Mesodermal cell (in vitro differentiated cells): ENCODE results near the gene RNF222.
"Not testable (repeated sequence)": the region's sequence is repeated elsewhere in the genome, so short reads cannot be mapped to it uniquely, and the experiment has no call there.

ENCODE experiments used
- H3K27ac ChIP-seq: 2 replicates; pipeline ENCODE4 v1.7.0; 2013; ENCODE audit warnings: mild to moderate bottlenecking, low read depth, low read length, moderate library complexity; ENCODE audit not compliant: severe bottlenecking
- H3K36me3 ChIP-seq: 2 replicates; pipeline ENCODE4 v1.7.1; 2013; ENCODE audit warnings: mild to moderate bottlenecking, low read length, moderate library complexity; ENCODE audit not compliant: control insufficient read depth, insufficient read depth
- H3K4me1 ChIP-seq: one replicate; pipeline ENCODE4 v1.7.1; 2013; ENCODE audit warnings: mild to moderate bottlenecking, low read length; ENCODE audit not compliant: insufficient read depth, control insufficient read depth, poor library complexity, severe bottlenecking
- H3K4me3 ChIP-seq: 2 replicates; pipeline ENCODE4 v1.7.0; 2013; ENCODE audit warnings: low read length, control low read depth, mild to moderate bottlenecking; ENCODE audit not compliant: insufficient read depth, poor library complexity, severe bottlenecking; ENCODE audit errors: extremely low read depth
- H3K9me3 ChIP-seq: 2 replicates; pipeline ENCODE4 v1.7.1; 2013; ENCODE audit warnings: mild to moderate bottlenecking, low read length, moderate library complexity; ENCODE audit not compliant: control insufficient read depth
- WGBS, 2 experiments: methylation state at CpG; one replicate each; pipeline ENCODE4 v1.1.5; 2013; ENCODE audit warnings: missing lambda C conversion rate in 2 of 2; ENCODE audit not compliant: insufficient coverage in 2 of 2; 5-methylcytosine and 5-hydroxymethylcytosine counted together

Gene RNF222

DNA sequence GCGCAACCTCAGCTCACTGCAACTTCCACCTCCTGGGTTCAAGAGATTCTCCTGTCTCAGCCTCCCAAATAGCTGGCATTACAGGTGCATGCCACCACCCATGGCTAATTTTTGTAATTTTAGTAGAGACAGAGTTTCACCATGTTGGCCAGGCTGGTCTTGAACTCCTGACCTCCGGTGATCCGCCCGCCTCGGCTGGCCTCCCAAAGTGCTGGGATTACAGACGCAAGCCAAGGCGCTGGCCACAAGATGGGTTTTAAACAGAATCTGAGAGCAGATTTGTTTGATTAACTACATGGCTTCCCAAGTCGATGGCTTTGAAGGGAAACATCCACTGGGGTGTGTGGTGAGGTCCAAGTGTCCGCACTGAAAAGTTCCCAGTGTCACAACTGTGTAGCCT is 3.1 kb downstream of the RNF222 start:
- not testable (repeated sequence) for H3K27ac ChIP-seq, H3K36me3 ChIP-seq, H3K9me3 ChIP-seq, H3K4me1 ChIP-seq, H3K4me3 ChIP-seq
- 88 to 91% methylated on average over 7 to 8 of the region's 9 CpGs for WGBS, 2 experiments

DNA sequence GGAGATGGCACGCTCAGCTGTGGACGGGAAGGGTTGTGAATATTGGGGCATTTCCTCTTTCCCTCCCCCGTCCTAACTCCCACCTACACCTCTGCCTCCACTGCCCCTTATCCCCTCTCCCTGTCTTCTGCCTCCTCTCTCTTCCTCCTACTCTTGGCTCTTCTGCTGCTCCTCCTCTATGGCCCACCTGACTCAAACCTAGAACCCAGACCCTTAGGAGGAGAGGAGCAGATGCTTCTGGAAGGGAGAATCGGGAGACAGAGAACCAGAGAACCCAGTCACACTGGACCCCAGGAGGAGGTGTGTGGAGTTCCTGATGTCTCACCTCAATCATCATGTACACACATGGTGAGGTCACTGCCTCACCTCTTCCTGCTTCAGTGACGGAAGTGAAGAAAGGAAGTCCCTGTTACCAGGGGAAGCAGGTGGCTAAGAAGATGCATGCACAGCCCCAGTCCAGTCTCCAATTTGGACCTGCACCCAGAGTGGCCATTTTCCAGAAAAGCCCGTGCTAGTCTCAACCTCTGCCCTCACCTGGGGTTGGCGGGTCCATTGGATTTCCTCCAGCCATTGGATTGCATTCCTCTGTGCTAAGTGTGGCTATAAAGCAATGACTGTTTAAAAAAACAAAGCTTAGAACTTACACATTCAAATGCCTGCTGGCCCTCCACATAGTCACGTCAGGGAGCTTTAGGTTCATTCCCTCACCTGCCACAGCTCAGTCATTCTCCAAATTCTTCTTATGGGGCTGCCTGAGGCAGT is 4.0 kb downstream of the RNF222 start:
- H3K9me3 ChIP-seq: no peaks in the 10 kb centered on the region
- H3K36me3 ChIP-seq: no peaks in the 10 kb centered on the region
- no peaks in the 10 kb centered on the region for H3K4me1 ChIP-seq
- WGBS, 2 experiments: 93 to 94% methylated on average over 3 to 4 of the region's 8 CpGs
- H3K4me3 ChIP-seq: no peak overlapping the region
- H3K27ac ChIP-seq: no peak overlapping the region

DNA sequence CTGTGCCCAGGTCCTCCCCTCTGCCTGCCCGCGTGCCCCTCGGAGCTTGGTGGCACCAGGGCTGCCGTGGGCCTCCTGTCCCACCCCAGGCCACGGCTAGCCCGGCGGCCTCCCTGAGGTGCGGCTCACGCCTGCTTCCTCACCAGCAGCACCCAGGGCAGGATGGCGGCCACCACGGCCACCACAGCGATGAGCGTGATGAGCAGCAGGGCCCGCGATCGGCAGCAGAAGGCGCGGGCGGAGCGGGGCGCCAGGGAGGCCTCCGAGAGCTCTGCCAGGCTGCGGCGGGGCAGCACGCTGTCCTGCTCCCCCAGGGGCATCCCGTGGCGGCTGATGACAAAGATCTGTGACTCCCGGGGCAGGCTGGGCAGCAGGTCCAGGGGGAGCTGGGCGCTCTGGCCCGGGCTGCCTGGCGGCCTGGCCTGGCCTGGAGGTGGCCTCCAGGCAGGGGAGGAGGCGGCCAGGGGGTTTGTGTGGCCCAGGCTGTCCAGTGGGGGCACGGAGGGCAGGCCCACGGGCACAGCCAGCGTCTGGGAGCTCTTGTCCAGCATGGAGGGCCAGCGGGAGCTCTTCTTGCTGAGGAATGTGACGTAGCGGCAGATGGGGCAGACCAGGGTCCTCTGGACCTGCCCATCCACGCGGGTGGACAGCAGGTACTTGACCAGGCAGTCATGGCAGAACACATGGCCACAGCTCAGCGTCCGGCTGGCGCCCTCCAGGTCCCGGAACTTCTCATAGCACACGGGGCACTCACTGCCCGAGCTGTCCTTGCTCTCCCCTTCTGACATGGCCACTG is 4.8 kb downstream of the RNF222 start:
- Histone ChIP-seq H3K4me1 (no peaks in the 10 kb centered on the region), H3K36me3 (no peaks in the 10 kb centered on the region), H3K9me3 (no peaks in the 10 kb centered on the region), H3K27ac (no peak overlapping the region), H3K4me3 (no peak overlapping the region)
- 92 to 93% methylated on average over 35 to 46 of the region's 46 CpGs for WGBS, 2 experiments

DNA sequence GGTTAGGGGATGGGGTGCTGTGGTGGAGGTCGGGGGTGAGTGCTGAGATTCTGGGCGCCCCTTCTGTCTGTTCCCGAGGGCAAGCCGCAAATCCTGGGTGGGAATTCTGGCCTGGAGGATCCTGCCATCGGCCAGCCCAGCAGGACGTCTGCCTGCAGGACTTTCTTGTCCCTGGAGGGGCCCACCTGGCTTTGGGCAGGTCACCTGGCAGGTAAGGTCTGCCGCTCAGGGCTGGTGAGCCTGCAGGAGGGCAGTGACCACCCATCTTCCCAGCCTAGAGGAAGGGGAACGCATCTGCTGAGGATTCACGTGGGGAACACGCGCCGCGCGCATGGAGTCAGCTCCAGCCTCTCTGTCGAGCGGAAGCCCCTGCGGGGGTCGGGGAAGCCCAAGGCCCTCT is 5.4 kb downstream of the RNF222 start:
- WGBS, 2 experiments: 85 to 90% methylated on average over 17 to 18 of the region's 18 CpGs
- H3K27ac ChIP-seq: no peak overlapping the region
- no peaks in the 10 kb centered on the region for H3K9me3 ChIP-seq
- H3K36me3 ChIP-seq: no peaks in the 10 kb centered on the region
- no peaks in the 10 kb centered on the region for H3K4me1 ChIP-seq
- no peak overlapping the region for H3K4me3 ChIP-seq

DNA sequence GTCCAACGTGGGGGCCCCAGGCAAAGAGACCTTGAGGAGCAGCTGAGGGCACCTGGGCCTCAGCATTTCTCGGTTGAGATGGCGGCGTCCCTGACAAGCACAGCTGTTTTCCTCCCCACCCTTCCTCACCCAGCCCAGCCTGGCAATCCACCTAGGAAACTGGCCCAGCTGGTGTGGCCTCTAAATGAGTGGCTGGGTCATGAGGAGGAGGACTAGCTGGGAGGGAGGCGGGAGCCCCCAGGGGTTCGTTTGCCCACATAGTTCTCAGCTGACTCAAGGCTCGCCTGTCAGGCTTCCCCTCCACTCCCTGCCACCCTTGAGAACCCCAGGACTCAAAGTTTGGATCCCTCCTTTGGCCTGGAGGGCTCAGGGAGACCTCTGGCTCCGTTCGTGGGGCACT is 5.9 kb downstream of the RNF222 start:
- WGBS, 2 experiments: 59 to 63% methylated on average over 6 to 9 of the region's 9 CpGs
- peaks cover 5% of the 10 kb centered on the region for H3K4me1 ChIP-seq
- no peaks in the 10 kb centered on the region for H3K9me3 ChIP-seq
- H3K4me3 ChIP-seq: no peak overlapping the region
- no peak overlapping the region for H3K27ac ChIP-seq
- H3K36me3 ChIP-seq: no peaks in the 10 kb centered on the region

GRCh38 chr17:8387914-8388651 is 9.5 kb downstream of the RNF222 start:
- 84 to 96% methylated on average over 5 of the region's 7 CpGs for WGBS, 2 experiments
- H3K4me1 ChIP-seq: peaks cover 17% of the 10 kb centered on the region
- no peaks in the 10 kb centered on the region for H3K36me3 ChIP-seq
- no peak overlapping the region for H3K4me3 ChIP-seq
- no peaks in the 10 kb centered on the region for H3K9me3 ChIP-seq
- H3K27ac ChIP-seq: no peak overlapping the region

DNA sequence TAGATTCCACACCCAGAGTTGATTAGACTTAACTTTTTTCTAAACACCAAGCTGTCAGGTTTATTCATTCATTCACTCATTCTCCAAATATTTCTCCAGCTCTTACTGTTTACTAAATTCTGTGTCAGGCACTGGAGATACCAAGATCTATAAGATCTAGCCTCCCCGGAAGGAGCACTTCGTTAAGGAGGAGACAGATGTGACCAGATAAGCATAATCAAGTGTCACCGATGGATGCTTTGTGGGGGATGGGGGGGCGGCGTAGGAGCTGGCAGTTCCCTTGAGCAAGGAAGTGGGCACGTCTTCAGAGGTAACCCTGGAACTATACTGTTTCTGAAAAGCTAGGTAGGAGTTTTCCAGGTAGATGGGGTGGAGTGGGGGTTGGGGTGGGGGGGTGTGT is 10.8 kb downstream of the RNF222 start:
- peaks cover 2% of the 10 kb centered on the region for H3K36me3 ChIP-seq
- peaks cover 17% of the 10 kb centered on the region for H3K4me1 ChIP-seq
- 66 to 72% methylated on average over 4 to 5 of the region's 6 CpGs for WGBS, 2 experiments
- H3K4me3 ChIP-seq: no peak overlapping the region
- no peaks in the 10 kb centered on the region for H3K9me3 ChIP-seq
- peak overlapping the region; percentile 41 for H3K27ac ChIP-seq

DNA sequence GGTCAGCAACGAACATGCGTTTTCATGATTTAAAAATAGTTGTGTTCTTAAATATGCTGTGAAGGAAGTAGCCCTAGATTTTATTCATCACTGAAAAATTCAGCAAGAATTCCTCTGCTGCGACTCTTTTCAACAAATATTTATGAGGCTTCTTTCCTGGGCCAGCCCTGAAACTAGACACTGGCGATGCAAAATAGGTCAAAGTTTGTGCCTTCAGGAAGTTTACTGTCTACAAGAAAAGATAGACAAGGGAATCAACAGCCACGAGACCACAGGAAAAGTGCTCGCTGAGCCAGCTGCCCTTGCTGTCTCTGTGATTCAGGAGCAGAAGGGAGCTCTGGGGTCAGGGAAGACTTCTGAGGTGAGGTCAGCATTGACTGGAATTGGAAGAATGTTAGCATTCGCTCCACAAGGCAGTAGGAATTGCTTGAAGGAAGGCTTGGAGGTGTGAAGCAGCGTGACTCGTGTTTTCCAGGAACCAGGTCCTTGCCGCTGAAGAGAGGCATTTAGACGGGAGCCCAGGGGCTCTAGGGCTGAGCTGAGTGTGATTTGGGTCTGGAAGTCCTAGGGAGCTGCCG is 12.7 kb downstream of the RNF222 start:
- Histone ChIP-seq H3K4me3 (peak overlapping the region; percentile 63), H3K27ac (peak overlapping the region; percentile 98), H3K36me3 (peaks cover 22% of the 10 kb centered on the region), H3K9me3 (no peaks in the 10 kb centered on the region), H3K4me1 (peaks cover 33% of the 10 kb centered on the region)
- 48% methylated on average over 10 to 11 of the region's 12 CpGs for WGBS, 2 experiments

DNA sequence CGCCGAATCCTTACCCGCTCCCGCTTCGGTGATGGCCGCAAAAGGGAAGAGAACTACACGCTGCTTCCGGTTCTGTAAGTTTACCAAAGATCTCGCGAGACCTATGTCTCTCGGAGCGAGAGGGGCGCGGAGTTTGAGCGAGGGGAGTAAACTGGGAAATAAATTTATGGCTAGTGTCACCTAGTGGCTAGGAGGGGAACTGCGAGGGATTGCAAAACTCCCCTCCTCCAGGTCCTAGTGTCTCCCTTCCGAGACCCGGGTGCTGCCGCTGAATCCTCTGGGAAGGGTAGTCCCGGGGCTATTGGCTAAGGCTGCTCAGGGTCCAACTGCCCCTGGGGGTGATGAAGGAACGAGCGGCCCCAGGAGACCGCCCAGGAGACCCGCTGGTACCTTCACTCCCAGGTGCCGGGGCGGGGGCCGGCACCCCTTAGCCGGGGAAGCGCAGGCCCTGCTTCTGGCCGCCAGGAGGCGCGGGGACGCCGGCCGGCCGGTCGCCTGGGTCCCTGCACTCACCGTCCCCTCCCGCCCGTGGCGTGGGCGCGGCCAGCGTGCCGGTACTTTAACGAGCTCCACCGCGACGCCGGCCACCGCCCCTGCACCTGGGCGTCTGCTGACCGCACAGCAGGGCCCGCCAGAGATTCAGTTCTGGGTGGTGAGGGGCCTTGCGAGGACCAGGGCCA is 14.3 kb downstream of the RNF222 start, which contains the start of gene RPL26:
Gene RPL26, minus strand, starts transcription at position 51 of the 680 bp plus-strand sequence. CDS start 883 bp downstream, outside the sequence.
- H3K4me1 ChIP-seq: peaks cover 33% of the 10 kb centered on the region
- H3K27ac ChIP-seq: peak within 1 kb of the TSS; percentile 98
- peak within 1 kb of the TSS; percentile 63 for H3K4me3 ChIP-seq
- 0 to 1% methylated on average over 47 to 51 of the region's 55 CpGs for WGBS, 2 experiments
- H3K9me3 ChIP-seq: no peaks in the 10 kb centered on the region
- H3K36me3 ChIP-seq: peaks cover 38% of the 10 kb centered on the region

DNA sequence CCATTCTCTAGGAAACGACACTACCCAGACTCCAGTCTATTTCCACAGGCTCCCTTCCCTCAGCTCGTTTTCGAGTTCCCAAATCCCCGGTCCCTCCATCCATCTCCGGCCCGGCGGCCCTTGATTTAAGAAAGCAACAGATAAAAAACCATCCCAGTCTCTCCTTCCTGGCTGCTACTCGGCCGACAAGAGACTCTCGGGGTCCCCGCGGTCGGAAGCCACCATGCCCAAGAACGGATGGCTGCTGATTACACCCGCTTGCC is 14.8 kb downstream of the RNF222 start:
- peak overlapping the region; percentile 63 for H3K4me3 ChIP-seq
- peaks cover 33% of the 10 kb centered on the region for H3K4me1 ChIP-seq
- no peaks in the 10 kb centered on the region for H3K9me3 ChIP-seq
- peak overlapping the region; percentile 98 for H3K27ac ChIP-seq
- H3K36me3 ChIP-seq: peaks cover 43% of the 10 kb centered on the region
- WGBS, 2 experiments: 0 to 1% methylated on average over 13 to 15 of the region's 15 CpGs
